Measurements from ENCODE around the gene TRAPPC10. TPM values are rescaled to one million over a fixed set of nuclear protein-coding genes. Genes with fewer than 3 reads are reported as not detected.
"Not testable (repeated sequence)": the region's sequence is repeated elsewhere in the genome, so short reads cannot be mapped to it uniquely, and the experiment has no call there.

TRAPPC10 gene
- total RNA-seq, 1 experiment from 2014 or later = 31.5 TPM

GRCh38 chr21:44143380-44143779 is 131.3 kb downstream of the TRAPPC10 start:
- H3K4me1 ChIP-seq (ENCODE audit: control insufficient read depth in 1 of 2, insufficient read depth in 2 of 2, low read length in 2 of 2); H3K36me3 ChIP-seq (ENCODE audit: control insufficient read depth in 1 of 2, insufficient read depth in 2 of 2, low read length in 2 of 2); H3K9ac ChIP-seq (ENCODE audit: low read length); BruUV-seq (replicated peaks); ATAC-seq; DNase-seq (ENCODE audit: low read depth, low spot score); H3K4me2 ChIP-seq (ENCODE audit: low read length); RAD21 ChIA-PET (ENCODE audit: low non-redundant PET in 1 of 2, low total read pairs in 2 of 2, uncharacterized antibody in 2 of 2, unreplicated experiment in 2 of 2); H3K9me3 ChIP-seq (ENCODE audit: control insufficient read depth in 1 of 2, insufficient read depth in 1 of 2, low read depth in 1 of 2, low read length in 2 of 2); H3K4me3 ChIP-seq (replicated peaks in 1 of 2; ENCODE audit: low read depth in 1 of 2, low read length in 2 of 2); H3K27ac ChIP-seq (ENCODE audit: low read depth, low read length); H2AFZ ChIP-seq (ENCODE audit: low read depth, low read length, poor library complexity, severe bottlenecking); POLR2A ChIA-PET; H4K20me1 ChIP-seq (ENCODE audit: insufficient read depth); H3K27me3 ChIP-seq (ENCODE audit: insufficient read depth, low read length); CTCF ChIA-PET; H3K79me2 ChIP-seq (ENCODE audit: insufficient read depth, low read length); intact Hi-C loops (cut with micrococcal nuclease); H3K9me2 ChIP-seq (ENCODE audit: insufficient read depth): not testable (repeated sequence)

GRCh38 chr21:44143996-44144395 is 131.9 kb downstream of the TRAPPC10 start:
- H3K9me3 ChIP-seq (ENCODE audit: control insufficient read depth in 1 of 2, insufficient read depth in 1 of 2, low read depth in 1 of 2, low read length in 2 of 2); H3K27me3 ChIP-seq (ENCODE audit: insufficient read depth, low read length); RAD21 ChIA-PET (ENCODE audit: low non-redundant PET in 1 of 2, low total read pairs in 2 of 2, uncharacterized antibody in 2 of 2, unreplicated experiment in 2 of 2); BruUV-seq (replicated peaks); H2AFZ ChIP-seq (ENCODE audit: low read depth, low read length, poor library complexity, severe bottlenecking); POLR2A ChIA-PET; H3K4me3 ChIP-seq (replicated peaks in 1 of 2; ENCODE audit: low read depth in 1 of 2, low read length in 2 of 2); H3K9ac ChIP-seq (ENCODE audit: low read length); CTCF ChIA-PET; H3K36me3 ChIP-seq (ENCODE audit: control insufficient read depth in 1 of 2, insufficient read depth in 2 of 2, low read length in 2 of 2); H4K20me1 ChIP-seq (ENCODE audit: insufficient read depth); H3K9me2 ChIP-seq (ENCODE audit: insufficient read depth); H3K27ac ChIP-seq (ENCODE audit: low read depth, low read length); ATAC-seq; H3K79me2 ChIP-seq (ENCODE audit: insufficient read depth, low read length); H3K4me2 ChIP-seq (ENCODE audit: low read length); DNase-seq (ENCODE audit: low read depth, low spot score); intact Hi-C loops (cut with micrococcal nuclease); H3K4me1 ChIP-seq (ENCODE audit: control insufficient read depth in 1 of 2, insufficient read depth in 2 of 2, low read length in 2 of 2): not testable (repeated sequence)

- H3K9me2 ChIP-seq (ENCODE audit: insufficient read depth); intact Hi-C loops (cut with micrococcal nuclease); H3K36me3 ChIP-seq (ENCODE audit: control insufficient read depth in 1 of 2, insufficient read depth in 2 of 2, low read length in 2 of 2); H3K4me3 ChIP-seq (replicated peaks in 1 of 2; ENCODE audit: low read depth in 1 of 2, low read length in 2 of 2); ATAC-seq; RAD21 ChIA-PET (ENCODE audit: low non-redundant PET in 1 of 2, low total read pairs in 2 of 2, uncharacterized antibody in 2 of 2, unreplicated experiment in 2 of 2); H3K27ac ChIP-seq (ENCODE audit: low read depth, low read length); H2AFZ ChIP-seq (ENCODE audit: low read depth, low read length, poor library complexity, severe bottlenecking); H4K20me1 ChIP-seq (ENCODE audit: insufficient read depth); H3K9me3 ChIP-seq (ENCODE audit: control insufficient read depth in 1 of 2, insufficient read depth in 1 of 2, low read depth in 1 of 2, low read length in 2 of 2); DNase-seq (ENCODE audit: low read depth, low spot score); H3K4me2 ChIP-seq (ENCODE audit: low read length); H3K4me1 ChIP-seq (ENCODE audit: control insufficient read depth in 1 of 2, insufficient read depth in 2 of 2, low read length in 2 of 2); H3K27me3 ChIP-seq (ENCODE audit: insufficient read depth, low read length); CTCF ChIA-PET; H3K9ac ChIP-seq (ENCODE audit: low read length); H3K79me2 ChIP-seq (ENCODE audit: insufficient read depth, low read length); POLR2A ChIA-PET: not testable (repeated sequence)
- TSS peak; percentile 54 for BruUV-seq (replicated peaks)
These were observed 132.9 kb downstream of the TRAPPC10 start for GRCh38 chr21:44144784-44145602.

GRCh38 chr21:44145616-44146015 is 133.5 kb downstream of the TRAPPC10 start:
- H2AFZ ChIP-seq (ENCODE audit: low read depth, low read length, poor library complexity, severe bottlenecking); H3K9me2 ChIP-seq (ENCODE audit: insufficient read depth); H3K9me3 ChIP-seq (ENCODE audit: control insufficient read depth in 1 of 2, insufficient read depth in 1 of 2, low read depth in 1 of 2, low read length in 2 of 2); RAD21 ChIA-PET (ENCODE audit: low non-redundant PET in 1 of 2, low total read pairs in 2 of 2, uncharacterized antibody in 2 of 2, unreplicated experiment in 2 of 2); H3K36me3 ChIP-seq (ENCODE audit: control insufficient read depth in 1 of 2, insufficient read depth in 2 of 2, low read length in 2 of 2); H3K79me2 ChIP-seq (ENCODE audit: insufficient read depth, low read length); H4K20me1 ChIP-seq (ENCODE audit: insufficient read depth); H3K4me2 ChIP-seq (ENCODE audit: low read length); DNase-seq (ENCODE audit: low read depth, low spot score); CTCF ChIA-PET; POLR2A ChIA-PET; H3K27me3 ChIP-seq (ENCODE audit: insufficient read depth, low read length); H3K9ac ChIP-seq (ENCODE audit: low read length); ATAC-seq; intact Hi-C loops (cut with micrococcal nuclease); H3K4me1 ChIP-seq (ENCODE audit: control insufficient read depth in 1 of 2, insufficient read depth in 2 of 2, low read length in 2 of 2); BruUV-seq (replicated peaks); H3K27ac ChIP-seq (ENCODE audit: low read depth, low read length); H3K4me3 ChIP-seq (replicated peaks in 1 of 2; ENCODE audit: low read depth in 1 of 2, low read length in 2 of 2): not testable (repeated sequence)
